CD8-positive, alpha-beta memory T cell (primary cell): ENCODE results near the gene NOTUM. TPM values are rescaled to one million over a fixed set of nuclear protein-coding genes. Genes with fewer than 3 reads are reported as not detected.

Experiments used
- CTCF ChIA-PET: fragments of 350-600 bp; sonication (Branson Sonifier 250); formaldehyde crosslinking; loops from one replicate; lab custom pipeline; 2021; ENCODE audit warnings: antibody characterized with exemption; lab: Charles Lee
- POLR2A ChIA-PET: fragments of 350-600 bp; sonication (Branson Sonifier 250); formaldehyde crosslinking; loops from one replicate; lab custom pipeline; 2021; ENCODE audit warnings: antibody characterized with exemption; lab: Charles Lee
- DNase-seq, 5 donors: peaks; one replicate each; pipeline versions ENCODE4 v3.0.0 to v3.0.0-alpha.2; 2020 to 2022; ENCODE audit warnings: mixed read lengths in 1 of 5
- H3K27ac ChIP-seq: one replicate; pipeline ENCODE4 v1.7.0; 2013; ENCODE audit warnings: low read depth, mild to moderate bottlenecking, low read length, moderate library complexity
- H3K27me3 ChIP-seq: 2 replicates; pipeline ENCODE4 v1.7.0; 2013; ENCODE audit warnings: low read length, mild to moderate bottlenecking; ENCODE audit not compliant: insufficient read depth, poor library complexity, severe bottlenecking
- H3K36me3 ChIP-seq: 2 replicates; pipeline ENCODE4 v1.7.0; 2013; ENCODE audit warnings: mild to moderate bottlenecking, low read length, moderate library complexity; ENCODE audit not compliant: insufficient read depth
- H3K4me1 ChIP-seq: 2 replicates; pipeline ENCODE4 v1.7.0; 2013; ENCODE audit warnings: mild to moderate bottlenecking, low read length, moderate library complexity; ENCODE audit not compliant: insufficient read depth
- H3K4me3 ChIP-seq: 2 replicates; pipeline ENCODE4 v1.7.0; 2013; ENCODE audit warnings: mild to moderate bottlenecking, low read length
- H3K9me3 ChIP-seq: 2 replicates; pipeline ENCODE4 v1.7.0; 2013; ENCODE audit warnings: mild to moderate bottlenecking, low read length
- H3K27ac Mint-ChIP-seq, 8 donors: one replicate each; pipeline ENCODE4 v1.8.0; 2020 to 2021; ENCODE audit warnings: mixed read lengths in 8 of 8, mild to moderate bottlenecking in 6 of 8, inconsistent platforms in 3 of 8, moderate library complexity in 3 of 8
- H3K27me3 Mint-ChIP-seq, 2 donors: one replicate each; pipeline ENCODE4 v1.8.0; 2020 to 2021; ENCODE audit warnings: mixed read lengths in 2 of 2, mild to moderate bottlenecking in 1 of 2, moderate library complexity in 1 of 2
- H3K36me3 Mint-ChIP-seq, 3 donors: one replicate each; pipeline ENCODE4 v1.8.0; 2020 to 2021; ENCODE audit warnings: mixed read lengths in 3 of 3, inconsistent platforms in 1 of 3, mild to moderate bottlenecking in 1 of 3
- H3K4me1 Mint-ChIP-seq, 3 donors: one replicate each; pipeline ENCODE4 v1.8.0; 2020 to 2021; ENCODE audit warnings: mixed read lengths in 3 of 3, inconsistent platforms in 1 of 3, mild to moderate bottlenecking in 1 of 3
- H3K4me3 Mint-ChIP-seq, 7 donors: one replicate each; pipeline ENCODE4 v1.8.0; 2020 to 2021; ENCODE audit warnings: mixed read lengths in 7 of 7, mild to moderate bottlenecking in 6 of 7, moderate library complexity in 4 of 7, inconsistent platforms in 2 of 7
- H3K9me3 Mint-ChIP-seq, 5 donors: one replicate each; pipeline ENCODE4 v1.8.0; 2020 to 2022; ENCODE audit warnings: mixed read lengths in 5 of 5, mild to moderate bottlenecking in 3 of 5, moderate library complexity in 2 of 5, inconsistent platforms in 1 of 5
- polyA plus RNA-seq: library from polyadenylated mRNA; unstranded; fragments of 300-500 nt; fragmentation: Illumina TruSeq; gene quantifications from one replicate; pipeline ENCODE4 v1.2.3, GENCODE V29; 2021
- total RNA-seq, 2 experiments: library from RNA; stranded (reverse); gene quantifications; one replicate each; pipeline ENCODE4 v1.2.3, GENCODE V29; 2021

The NOTUM gene
- total and polyA plus RNA-seq, 3 experiments from 2014 or later, result 0.33 to 0.35 TPM; not detected in 1

DNA sequence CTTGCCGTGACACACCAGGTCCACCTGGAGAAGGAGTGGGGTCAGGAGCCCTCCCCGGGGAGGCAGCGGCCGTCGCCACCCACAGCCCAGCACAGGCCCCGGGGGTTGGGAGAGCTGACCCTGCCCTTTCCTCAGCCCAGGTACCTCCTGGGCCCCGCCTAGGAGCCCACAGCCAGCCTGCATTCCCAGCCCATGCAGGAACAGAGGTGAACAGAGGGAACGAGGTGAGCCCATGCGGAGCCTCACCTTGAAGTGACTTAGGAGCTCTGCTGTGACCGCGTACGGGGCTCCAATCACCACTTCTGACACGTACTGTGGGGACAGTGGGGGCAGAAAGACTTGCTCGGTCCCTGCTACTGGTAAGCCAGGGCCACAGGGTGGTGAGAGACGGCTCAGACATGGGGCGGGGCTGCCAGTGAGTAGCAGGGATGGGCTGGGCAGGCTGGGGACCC, 55.5 kb downstream of the NOTUM start:
- DNase-seq, result no peak
- Histone ChIP-seq H3K27ac (no peak overlapping the region), H3K4me3 (no peak overlapping the region), H3K4me1 (peaks cover 7% of the 10 kb centered on the region), H3K27me3 (peaks cover 7% of the 10 kb centered on the region), H3K36me3 (no peaks in the 10 kb centered on the region), H3K9me3 (no peaks in the 10 kb centered on the region)
- POLR2A ChIA-PET, result no interaction called here
- Mint-ChIP-seq H3K9me3 (no peaks in the 10 kb centered on the region), H3K4me1 (peaks cover 7 to 12% (median 9%) of the 10 kb centered on the region in 3 donors), H3K4me3 (no peak overlapping the region), H3K27me3 (peaks cover 8 to 9% of the 10 kb centered on the region in 2 donors), H3K36me3 (peaks cover 0 to 38% (median 5%) of the 10 kb centered on the region in 3 donors), H3K27ac (no peak overlapping the region)
- CTCF ChIA-PET, result no interaction called here

DNA sequence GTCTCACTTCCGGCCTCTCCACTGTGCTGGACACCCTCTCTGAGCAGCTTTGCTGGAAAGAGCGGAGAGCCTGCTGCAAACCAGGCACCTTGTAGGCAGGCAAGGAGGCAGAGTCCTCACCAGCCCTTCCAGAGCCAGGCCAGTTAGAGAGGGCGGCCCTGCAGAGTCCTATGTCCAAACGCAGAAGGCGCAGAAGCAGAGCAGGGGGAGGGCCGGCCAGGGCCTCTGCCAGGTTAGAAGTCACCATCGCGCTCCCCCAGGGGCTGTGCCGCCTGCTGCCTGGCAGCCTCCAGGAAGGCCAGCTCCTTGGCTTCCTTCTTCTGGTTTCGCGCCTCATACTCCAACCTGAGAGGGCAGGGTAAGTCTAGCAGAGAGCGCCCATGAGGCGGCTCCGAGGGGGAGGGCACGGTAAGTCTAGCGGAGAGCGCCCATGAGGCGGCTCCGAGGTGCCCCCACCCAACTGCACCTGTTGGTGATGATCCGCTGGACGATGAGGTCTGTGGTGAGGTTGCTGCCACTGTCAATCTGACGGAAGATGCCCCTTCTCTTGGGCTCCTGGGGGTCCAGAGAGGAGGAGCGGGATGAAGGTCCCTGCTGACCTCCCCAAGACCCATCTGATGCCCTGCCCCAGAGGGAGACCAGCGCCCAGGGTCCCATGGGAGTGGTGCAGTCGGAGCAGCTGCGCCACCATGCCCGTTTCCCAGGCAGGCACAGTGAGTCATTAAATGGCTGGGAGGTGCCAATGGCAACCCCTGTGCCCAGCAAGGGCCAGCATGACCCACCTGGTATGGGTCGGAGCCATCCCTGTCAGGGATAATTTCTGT, 56.2 kb downstream of the NOTUM start:
- no peaks in the 10 kb centered on the region for H3K9me3 ChIP-seq
- Mint-ChIP-seq H3K27ac (no peak overlapping the region), H3K4me1 (peaks cover 7 to 9% (median 8%) of the 10 kb centered on the region in 3 donors), H3K4me3 (no peak overlapping the region), H3K36me3 (peaks cover 0 to 44% (median 6%) of the 10 kb centered on the region in 3 donors), H3K9me3 (no peaks in the 10 kb centered on the region), H3K27me3 (peaks cover 8 to 12% of the 10 kb centered on the region in 2 donors)
- no peak for DNase-seq
- ChIA-PET CTCF (no interaction called here), POLR2A (no interaction called here)
- peaks cover 7% of the 10 kb centered on the region for H3K27me3 ChIP-seq
- peaks cover under 1% of the 10 kb centered on the region for H3K4me1 ChIP-seq
- no peak overlapping the region for H3K4me3 ChIP-seq
- no peaks in the 10 kb centered on the region for H3K36me3 ChIP-seq
- H3K27ac ChIP-seq, result no peak overlapping the region

- H3K4me3 ChIP-seq, result no peak overlapping the region
- peaks cover 7% of the 10 kb centered on the region for H3K27me3 ChIP-seq
- no peak for DNase-seq
- Mint-ChIP-seq H3K27ac (no peak overlapping the region), H3K27me3 (peaks cover 8 to 12% of the 10 kb centered on the region in 2 donors), H3K4me1 (peaks cover 4 to 7% (median 6%) of the 10 kb centered on the region in 3 donors), H3K4me3 (no peak overlapping the region), H3K9me3 (no peaks in the 10 kb centered on the region), H3K36me3 (peaks cover 0 to 50% (median 6%) of the 10 kb centered on the region in 3 donors)
- POLR2A ChIA-PET, result no interaction called here
- no peaks in the 10 kb centered on the region for H3K36me3 ChIP-seq
- no peaks in the 10 kb centered on the region for H3K4me1 ChIP-seq
- no peaks in the 10 kb centered on the region for H3K9me3 ChIP-seq
- no peak overlapping the region for H3K27ac ChIP-seq
- CTCF ChIA-PET, result no interaction called here
These were observed 56.9 kb downstream of the NOTUM start for GRCh38 chr17:81903896-81904599.

- H3K27me3 ChIP-seq, result peaks cover 7% of the 10 kb centered on the region
- DNase-seq, result no peak
- Mint-ChIP-seq H3K4me3 (peak overlapping the region in 1 of 7 donors; percentile 32), H3K27me3 (peaks cover 8 to 12% of the 10 kb centered on the region in 2 donors), H3K36me3 (peaks cover 0 to 53% (median 6%) of the 10 kb centered on the region in 3 donors), H3K4me1 (peaks cover 4 to 7% (median 6%) of the 10 kb centered on the region in 3 donors), H3K9me3 (no peaks in the 10 kb centered on the region), H3K27ac (no peak overlapping the region)
- no peaks in the 10 kb centered on the region for H3K9me3 ChIP-seq
- ChIA-PET POLR2A (no interaction called here), CTCF (no interaction called here)
- no peaks in the 10 kb centered on the region for H3K36me3 ChIP-seq
- H3K4me3 ChIP-seq, result no peak overlapping the region
- H3K27ac ChIP-seq, result no peak overlapping the region
- no peaks in the 10 kb centered on the region for H3K4me1 ChIP-seq
These were observed 57.6 kb downstream of the NOTUM start for GRCh38 chr17:81903415-81903831.

- Mint-ChIP-seq H3K4me3 (no peak overlapping the region), H3K27me3 (peaks cover 8 to 12% of the 10 kb centered on the region in 2 donors), H3K27ac (no peak overlapping the region), H3K9me3 (no peaks in the 10 kb centered on the region), H3K4me1 (peaks cover 4 to 7% (median 6%) of the 10 kb centered on the region in 3 donors), H3K36me3 (peaks cover 0 to 53% (median 6%) of the 10 kb centered on the region in 3 donors)
- no peak overlapping the region for H3K4me3 ChIP-seq
- peaks cover 7% of the 10 kb centered on the region for H3K27me3 ChIP-seq
- H3K36me3 ChIP-seq, result no peaks in the 10 kb centered on the region
- no peaks in the 10 kb centered on the region for H3K4me1 ChIP-seq
- CTCF ChIA-PET, result no interaction called here
- H3K27ac ChIP-seq, result no peak overlapping the region
- DNase-seq, result no peak
- POLR2A ChIA-PET, result no interaction called here
- H3K9me3 ChIP-seq, result no peaks in the 10 kb centered on the region
These were observed 58.2 kb downstream of the NOTUM start for GRCh38 chr17:81902653-81903414.

Other genes with a start within 250 kb of the NOTUM start
- gene SLC25A10, start 248.9 kb downstream of the NOTUM start, total RNA-seq, result 10 to 100 TPM; 34.1 to 34.7 TPM
- gene SLC25A10, start 248.9 kb downstream of the NOTUM start, polyA plus RNA-seq, result 4.9 TPM
- not detected for gene GCGR, start 157.0 kb downstream of the NOTUM start, total RNA-seq
- not detected for gene GCGR, start 157.0 kb downstream of the NOTUM start, polyA plus RNA-seq
- gene MCRIP1, start 127.9 kb downstream of the NOTUM start, total RNA-seq, result 10 to 100 TPM; 56.1 to 57.0 TPM
- 76.1 TPM for gene MCRIP1, start 127.9 kb downstream of the NOTUM start, polyA plus RNA-seq
- gene PPP1R27, start 126.1 kb downstream of the NOTUM start, total RNA-seq, result not detected
- not detected for gene PPP1R27, start 126.1 kb downstream of the NOTUM start, polyA plus RNA-seq
- gene P4HB, start 100.7 kb downstream of the NOTUM start, total RNA-seq, result 100 to 1,000 TPM; 463 to 482 TPM
- gene P4HB, start 100.7 kb downstream of the NOTUM start, polyA plus RNA-seq, result 342 TPM
- gene ARHGDIA, start 89.8 kb downstream of the NOTUM start, total RNA-seq, result 100 to 1,000 TPM; 662 to 677 TPM
- 237 TPM for gene ARHGDIA, start 89.8 kb downstream of the NOTUM start, polyA plus RNA-seq
- gene ALYREF, start 69.6 kb downstream of the NOTUM start, total RNA-seq, result 100 to 1,000 TPM; 326 to 337 TPM
- 60.4 TPM for gene ALYREF, start 69.6 kb downstream of the NOTUM start, polyA plus RNA-seq
- 100 to 1,000 TPM; 146 to 149 TPM for gene ANAPC11, start 69.5 kb downstream of the NOTUM start, total RNA-seq
- 287 TPM for gene ANAPC11, start 69.5 kb downstream of the NOTUM start, polyA plus RNA-seq
- gene NPB, start 58.9 kb downstream of the NOTUM start, total RNA-seq, result under 1 TPM; 0.57 to 0.62 TPM
- gene NPB, start 58.9 kb downstream of the NOTUM start, polyA plus RNA-seq, result not detected
- 10 to 100 TPM; 30.3 to 31.6 TPM for gene PCYT2, start 49.8 kb downstream of the NOTUM start, total RNA-seq
- 35.7 TPM for gene PCYT2, start 49.8 kb downstream of the NOTUM start, polyA plus RNA-seq
- 10 to 100 TPM; 41.4 to 41.7 TPM for gene SIRT7, start 43.0 kb downstream of the NOTUM start, total RNA-seq
- gene SIRT7, start 43.0 kb downstream of the NOTUM start, polyA plus RNA-seq, result 40.1 TPM
- 10 to 100 TPM; 28.4 to 34.7 TPM for gene MAFG, start 33.5 kb downstream of the NOTUM start, total RNA-seq
- gene MAFG, start 33.5 kb downstream of the NOTUM start, polyA plus RNA-seq, result 2.5 TPM
- gene PYCR1, start 23.9 kb downstream of the NOTUM start, total RNA-seq, result 100 to 1,000 TPM; 128 to 138 TPM
- 0.63 TPM for gene PYCR1, start 23.9 kb downstream of the NOTUM start, polyA plus RNA-seq
- not detected for gene MYADML2, start 14.0 kb downstream of the NOTUM start, total RNA-seq
- gene MYADML2, start 14.0 kb downstream of the NOTUM start, polyA plus RNA-seq, result not detected
- gene ASPSCR1, start 16.4 kb upstream of the NOTUM start, total RNA-seq, result 10 to 100 TPM; 32.0 to 35.9 TPM
- 29.2 TPM for gene ASPSCR1, start 16.4 kb upstream of the NOTUM start, polyA plus RNA-seq
- gene CENPX, start 61.7 kb upstream of the NOTUM start, total RNA-seq, result 100 to 1,000 TPM; 143 to 158 TPM
- gene CENPX, start 61.7 kb upstream of the NOTUM start, polyA plus RNA-seq, result 56.7 TPM
- 10 to 100 TPM; 26.8 to 27.6 TPM for gene LRRC45, start 62.1 kb upstream of the NOTUM start, total RNA-seq
- 10.1 TPM for gene LRRC45, start 62.1 kb upstream of the NOTUM start, polyA plus RNA-seq
- gene RAC3, start 70.5 kb upstream of the NOTUM start, total RNA-seq, result 1 to 10 TPM; 4.2 to 4.5 TPM
- gene RAC3, start 70.5 kb upstream of the NOTUM start, polyA plus RNA-seq, result not detected
- 100 to 1,000 TPM; 117 to 127 TPM for gene DCXR, start 76.5 kb upstream of the NOTUM start, total RNA-seq
- 108 TPM for gene DCXR, start 76.5 kb upstream of the NOTUM start, polyA plus RNA-seq
- gene RFNG, start 90.6 kb upstream of the NOTUM start, total RNA-seq, result 10 to 100 TPM; 18.1 to 19.4 TPM
- gene RFNG, start 90.6 kb upstream of the NOTUM start, polyA plus RNA-seq, result 7.3 TPM
- 100 to 1,000 TPM; 122 to 125 TPM for gene GPS1, start 90.7 kb upstream of the NOTUM start, total RNA-seq
- 151 TPM for gene GPS1, start 90.7 kb upstream of the NOTUM start, polyA plus RNA-seq
- 100 to 1,000 TPM; 206 to 210 TPM for gene DUS1L, start 104.6 kb upstream of the NOTUM start, total RNA-seq
- 142 TPM for gene DUS1L, start 104.6 kb upstream of the NOTUM start, polyA plus RNA-seq
- 100 to 1,000 TPM; 251 to 259 TPM for gene FASN, start 137.0 kb upstream of the NOTUM start, total RNA-seq
- gene FASN, start 137.0 kb upstream of the NOTUM start, polyA plus RNA-seq, result 2.7 TPM